NB4 (cell line): ENCODE results near the gene PGF.

ENCODE experiments used
- DNase-seq: peaks from one replicate; pipeline ENCODE4 v3.0.0; 2010; ENCODE audit warnings: low read depth
- H3K4me3 ChIP-seq: one replicate; pipeline ENCODE4 v1.5.1; 2011; ENCODE audit warnings: mild to moderate bottlenecking, low read depth, low read length, moderate library complexity
- CTCF ChIP-seq: IDR thresholded peaks from one replicate; pipeline ENCODE4 v1.5.1; 2012; ENCODE audit warnings: low read depth, low read length
- MYC ChIP-seq: IDR thresholded peaks from 2 replicates; pipeline ENCODE4 v1.6.1; 2011; ENCODE audit warnings: low read depth, low read length
- POLR2A ChIP-seq: IDR thresholded peaks from 2 replicates; pipeline ENCODE4 v1.6.1; 2011; ENCODE audit warnings: mild to moderate bottlenecking; ENCODE audit not compliant: insufficient read length; ENCODE audit errors: extremely low read depth
- TF ChIP-seq, protein P1 (sequence below): IDR thresholded peaks from 2 replicates; pipeline ENCODE4 v1.6.1; 2011; ENCODE audit warnings: low read depth, low read length

Gene PGF

GRCh38 chr14:74968811-74969210 is 13.4 kb upstream of the PGF start:
- H3K4me3 ChIP-seq, result no peak overlapping the region
- TF ChIP-seq, protein P1, sequence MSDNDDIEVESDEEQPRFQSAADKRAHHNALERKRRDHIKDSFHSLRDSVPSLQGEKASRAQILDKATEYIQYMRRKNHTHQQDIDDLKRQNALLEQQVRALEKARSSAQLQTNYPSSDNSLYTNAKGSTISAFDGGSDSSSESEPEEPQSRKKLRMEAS, result no peak
- TF ChIP-seq MYC (no peak), POLR2A (no peak), CTCF (no peak)
- DNase-seq, result no peak

GRCh38 chr14:74965486-74966153 is 10.2 kb upstream of the PGF start:
- no peak for DNase-seq
- TF ChIP-seq POLR2A (no peak), MYC (no peak), CTCF (no peak)
- TF ChIP-seq, protein P1, result no peak
- no peak overlapping the region for H3K4me3 ChIP-seq

DNA sequence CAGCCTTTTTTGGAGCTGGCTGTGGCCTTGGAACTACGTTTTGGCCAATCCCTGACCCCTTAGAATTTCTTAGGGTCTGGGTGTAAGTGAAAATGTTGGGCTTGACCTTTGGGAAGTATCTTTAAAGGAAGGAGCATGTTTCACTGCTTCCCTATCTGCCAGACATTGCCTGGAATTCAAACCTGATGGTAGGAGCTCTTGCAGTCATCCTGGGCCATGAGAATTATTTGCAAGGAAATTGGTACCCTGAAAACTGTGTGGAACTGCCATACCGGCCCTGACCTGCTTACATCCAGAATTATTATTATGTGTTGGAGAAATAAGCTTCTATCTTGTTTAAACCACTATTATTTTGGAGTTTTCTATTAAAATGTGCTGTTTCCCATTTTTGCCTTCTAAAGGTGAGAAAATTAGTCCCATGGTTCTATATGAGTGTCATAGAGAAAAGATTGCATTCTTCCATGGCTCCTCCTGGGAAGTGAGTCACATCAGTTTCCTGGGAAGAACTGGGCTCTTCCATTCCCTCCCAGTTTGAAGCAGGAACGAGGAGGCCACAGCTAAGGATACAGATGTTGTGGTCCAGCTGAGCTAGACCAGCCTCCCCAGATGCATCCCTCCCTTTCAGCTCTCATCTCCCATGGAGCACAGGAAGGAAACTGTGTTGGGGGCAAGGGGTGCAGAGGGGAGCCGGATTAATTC is 9.5 kb upstream of the PGF start:
- no peak for DNase-seq
- no peak overlapping the region for H3K4me3 ChIP-seq
- TF ChIP-seq, protein P1, result no peak
- TF ChIP-seq MYC (no peak), POLR2A (no peak), CTCF (no peak)

DNA sequence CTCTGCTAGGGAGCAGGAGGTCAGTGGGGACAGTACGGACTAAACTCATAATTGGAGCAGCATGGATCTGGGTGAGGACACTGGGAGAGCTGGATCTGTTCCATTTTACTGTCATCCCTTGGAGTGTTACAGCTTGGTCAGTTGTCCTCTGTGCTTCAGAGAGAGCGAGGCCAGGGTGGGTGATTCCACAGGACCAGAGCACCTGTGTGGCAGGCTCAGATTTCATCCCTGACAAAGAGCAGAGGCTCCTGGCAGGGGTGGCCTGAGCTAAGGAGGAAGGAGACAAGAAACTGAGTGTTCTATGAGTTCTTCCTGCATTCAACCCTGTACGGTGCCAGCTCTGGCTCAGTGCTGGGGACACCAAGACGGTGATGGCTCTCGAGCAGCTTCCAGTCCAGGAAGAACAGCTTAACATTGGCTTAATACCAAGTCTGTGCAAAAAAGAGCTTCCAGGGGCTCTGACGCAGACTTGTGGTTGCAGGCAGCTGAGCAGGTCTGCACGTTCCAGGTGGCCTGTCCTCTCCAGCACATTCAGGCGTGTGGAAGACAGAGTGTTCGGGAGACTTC is 8.4 kb upstream of the PGF start:
- TF ChIP-seq, protein P1, result no peak
- TF ChIP-seq CTCF, result no peak
- TF ChIP-seq MYC, result no peak
- no peak for TF ChIP-seq POLR2A
- H3K4me3 ChIP-seq, result no peak overlapping the region
- DNase-seq, result no peak

DNA sequence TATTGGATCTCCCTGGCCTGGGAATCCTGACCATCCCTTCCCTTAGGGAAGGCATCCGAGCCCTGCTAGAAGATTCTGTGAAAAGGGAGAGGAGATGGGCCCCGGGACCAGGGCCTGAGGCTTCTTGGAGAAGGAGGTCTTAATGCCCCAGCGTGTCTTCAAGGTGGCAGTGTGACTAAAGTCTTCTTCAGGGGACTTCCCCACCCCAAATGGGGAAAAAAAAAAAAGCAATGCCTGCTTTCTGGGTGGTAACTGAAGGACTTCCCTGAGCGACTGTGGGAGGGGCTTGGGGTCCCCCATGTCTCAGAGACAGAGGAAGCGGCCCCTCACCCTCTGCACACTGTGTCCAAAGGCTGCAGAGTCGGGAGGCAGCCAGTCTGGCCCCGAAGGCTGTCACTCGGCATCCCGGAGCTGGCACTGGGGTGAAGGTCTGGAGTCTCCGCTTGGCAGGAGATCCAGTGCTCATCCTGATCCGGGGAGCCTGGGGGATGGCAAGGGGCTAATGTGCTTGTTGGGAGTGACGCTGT is 7.8 kb upstream of the PGF start:
- no peak for DNase-seq
- no peak overlapping the region for H3K4me3 ChIP-seq
- TF ChIP-seq CTCF, result no peak
- TF ChIP-seq, protein P1, result no peak
- TF ChIP-seq POLR2A, result no peak
- TF ChIP-seq MYC, result no peak
